Aorta (tissue), 5 donors: ENCODE results near the gene KLHL26. TPM values are rescaled to one million over a fixed set of nuclear protein-coding genes. Genes with fewer than 3 reads are reported as not detected.
A peak's percentile ranks its signal among the peaks of the same experiment; 100 is the strongest.

Source experiments
- ATAC-seq: fragments of 200-7000 bp; cut with Tn5 transposase; one replicate; pipeline ENCODE4 v1.9.1; 2022; ENCODE audit warnings: moderate library complexity; ENCODE audit not compliant: low FRiP score
- DNase-seq, 2 donors: peaks; one replicate each; pipeline ENCODE4 v3.0.0-alpha.2; 2020
- H3K27ac ChIP-seq, 2 donors: one replicate each; pipeline ENCODE4 v1.5.1; 2013; ENCODE audit warnings: low read length in 2 of 2, mild to moderate bottlenecking in 2 of 2, moderate library complexity in 2 of 2, control low read depth in 1 of 2, inconsistent platforms in 1 of 2, low read depth in 1 of 2
- H3K27me3 ChIP-seq, 2 donors: one replicate each; pipeline ENCODE4 v1.6.1; 2013; ENCODE audit warnings: control low read depth in 1 of 2, low read length in 1 of 2, mild to moderate bottlenecking in 1 of 2, moderate library complexity in 1 of 2; ENCODE audit not compliant: insufficient read depth in 2 of 2, control insufficient read depth in 1 of 2
- H3K36me3 ChIP-seq, 2 donors: one replicate each; pipeline ENCODE4 v1.6.1; 2013; ENCODE audit warnings: control low read depth in 1 of 2, low read length in 1 of 2, mild to moderate bottlenecking in 1 of 2; ENCODE audit not compliant: insufficient read depth in 2 of 2, control insufficient read depth in 1 of 2
- H3K4me1 ChIP-seq, 2 donors: one replicate each; pipeline ENCODE4 v1.6.1; 2013; ENCODE audit warnings: low read length in 2 of 2, control low read depth in 1 of 2, mild to moderate bottlenecking in 1 of 2, moderate library complexity in 1 of 2; ENCODE audit not compliant: insufficient read depth in 2 of 2, control insufficient read depth in 1 of 2
- H3K4me3 ChIP-seq, 2 donors: one replicate each; pipeline ENCODE4 v1.5.1; 2013; ENCODE audit warnings: low read length in 2 of 2, control low read depth in 1 of 2, mild to moderate bottlenecking in 1 of 2
- H3K9me3 ChIP-seq: one replicate; pipeline ENCODE4 v1.6.1; 2013; ENCODE audit warnings: mild to moderate bottlenecking, low read length; ENCODE audit not compliant: control insufficient read depth
- WGBS, 2 donors: extraction: QIAGEN DNeasy Blood & Tissue Kit; methylation state at CpG; one replicate each; pipeline ENCODE4 v1.1.7; 2013; 5-methylcytosine and 5-hydroxymethylcytosine counted together
- intact Hi-C, 2 donors: fragments of 100-400 bp; cut with DNase I; formaldehyde crosslinking; loops; one replicate each; pipeline versions ENCODE4 v1.14.2 to v1.15.0; 2022
- polyA plus RNA-seq, 2 donors: library from polyadenylated mRNA; stranded (reverse); fragments of 200-250 nt; gene quantifications; one replicate each; pipeline ENCODE4 v1.2.3, GENCODE V29; 2013
- total RNA-seq, 2 donors: library from RNA; stranded (reverse); fragmentation: NEBNext Ultra II Directional; extraction: Animal tissue kit (Norgen Biotek cat#: 25700); gene quantifications; one replicate each; pipeline ENCODE4 v1.2.1, GENCODE V29; 2021
- donor health status: healthy with polysubstance abuse.
- donor health status: Bipolar disorder and iron deficiency.
- donor health status: DM: no; HTN: no; CAD: no.
- donor health status: DM: no; HTN: no; CAD: no.
- donor health status: DM: yes; HTN: yes; CAD: no.

Gene KLHL26
- total and polyA plus RNA-seq, 4 donors = 1.9 to 19.2 (median 9.6) TPM

DNA sequence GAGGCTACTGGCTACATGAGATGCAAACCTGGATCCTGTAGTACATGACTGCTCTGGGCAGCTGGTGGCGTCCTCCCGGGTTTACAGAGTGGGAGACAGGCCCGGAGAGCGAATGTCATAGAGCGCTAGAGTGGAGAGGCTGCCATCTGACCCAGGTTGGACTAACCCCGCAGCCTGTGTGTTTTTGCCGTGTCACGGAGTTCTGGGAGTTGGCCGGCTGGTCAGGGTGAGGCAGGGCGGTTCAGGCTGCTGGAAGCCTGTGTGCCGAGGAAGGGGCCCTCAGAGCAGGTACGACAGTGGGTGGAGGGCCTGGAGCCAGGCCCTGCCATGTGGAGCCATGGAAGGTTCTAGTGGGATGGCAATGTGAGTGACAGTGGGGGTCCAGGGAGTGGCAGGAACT lies 59.2 kb downstream of the KLHL26 start:
- Histone ChIP-seq H3K36me3 (no peaks in the 10 kb centered on the region), H3K4me3 (no peak overlapping the region), H3K27me3 (no peaks in the 10 kb centered on the region), H3K27ac (no peak overlapping the region), H3K4me1 (no peaks in the 10 kb centered on the region), H3K9me3 (no peaks in the 10 kb centered on the region)
- WGBS, 2 donors = 91 to 96% methylated on average over 12 of the region's 12 CpGs
- no peak for DNase-seq
- intact Hi-C loops = no loop called here
- no peak for ATAC-seq

DNA sequence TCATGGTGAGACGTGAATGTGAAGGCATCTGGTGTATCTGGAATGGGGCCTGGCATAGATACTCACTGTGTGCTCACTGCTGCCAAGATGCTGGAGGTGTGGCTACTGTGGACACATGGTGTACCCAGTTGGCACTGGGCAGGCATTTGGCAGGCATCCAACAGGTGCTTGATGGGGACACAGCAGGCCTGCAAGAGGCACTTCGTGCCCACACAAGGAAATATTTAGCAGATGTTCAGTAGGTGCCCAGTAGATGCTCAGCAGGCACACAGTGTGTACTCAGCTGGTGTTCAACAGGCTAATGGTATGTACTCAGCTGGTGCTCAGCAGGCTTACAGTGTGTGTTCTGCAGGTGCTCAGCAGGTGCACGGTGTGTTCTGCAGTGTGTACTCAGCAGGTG lies 60.9 kb downstream of the KLHL26 start:
- intact Hi-C loops = no loop called here
- no peak for ATAC-seq

DNA sequence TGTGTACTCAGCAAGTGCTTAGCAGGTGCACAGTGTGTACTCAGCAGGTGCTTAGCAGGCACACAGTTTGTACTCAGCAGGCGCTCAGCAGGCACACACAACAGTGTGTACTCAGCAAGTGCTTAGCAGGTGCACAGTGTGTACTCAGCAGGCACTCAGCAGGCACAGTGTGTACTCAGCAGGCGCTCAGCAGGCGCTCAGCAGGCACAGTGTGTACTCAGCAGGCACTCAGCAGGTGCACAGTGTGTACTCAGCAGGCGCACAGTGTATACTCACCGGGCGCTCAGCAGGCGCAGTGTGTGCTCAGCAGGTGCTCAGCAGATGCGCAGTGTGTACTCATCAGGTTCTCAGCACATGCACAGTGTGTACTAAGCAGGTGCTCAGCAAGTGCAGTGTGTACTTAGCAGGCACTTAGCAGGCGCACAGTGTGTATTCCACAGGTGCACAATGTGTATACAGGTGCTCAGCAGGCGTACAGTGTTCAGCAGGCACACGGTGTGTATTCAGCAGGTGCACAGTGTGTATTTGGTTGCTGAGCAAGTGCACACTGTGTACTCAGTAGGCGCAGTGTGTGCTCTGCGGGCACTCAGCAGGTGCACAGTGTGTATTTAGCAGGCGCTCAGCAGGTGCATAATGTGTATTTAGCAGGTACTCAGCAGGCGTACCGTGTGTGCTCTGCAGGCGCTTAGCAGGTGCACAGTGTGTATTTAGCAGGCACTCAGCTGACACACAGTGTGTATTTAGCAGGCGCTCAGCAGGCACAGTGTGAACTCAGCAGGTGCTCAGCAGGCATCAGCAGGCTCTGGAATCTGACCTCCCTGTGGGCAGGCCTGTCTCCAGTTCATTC lies 61.7 kb downstream of the KLHL26 start:
- DNase-seq = no peak

More for the DNA sequence above, 60.9 kb downstream of the KLHL26 start:
- H3K27me3 ChIP-seq = no peaks in the 10 kb centered on the region
- no peaks in the 10 kb centered on the region for H3K36me3 ChIP-seq
- H3K9me3 ChIP-seq = no peaks in the 10 kb centered on the region
- no peaks in the 10 kb centered on the region for H3K4me1 ChIP-seq
- H3K27ac ChIP-seq = no peak overlapping the region
- 73 to 80% methylated on average over 3 of the region's 3 CpGs for WGBS, 2 donors
- no peak for DNase-seq
- H3K4me3 ChIP-seq = no peak overlapping the region

DNA sequence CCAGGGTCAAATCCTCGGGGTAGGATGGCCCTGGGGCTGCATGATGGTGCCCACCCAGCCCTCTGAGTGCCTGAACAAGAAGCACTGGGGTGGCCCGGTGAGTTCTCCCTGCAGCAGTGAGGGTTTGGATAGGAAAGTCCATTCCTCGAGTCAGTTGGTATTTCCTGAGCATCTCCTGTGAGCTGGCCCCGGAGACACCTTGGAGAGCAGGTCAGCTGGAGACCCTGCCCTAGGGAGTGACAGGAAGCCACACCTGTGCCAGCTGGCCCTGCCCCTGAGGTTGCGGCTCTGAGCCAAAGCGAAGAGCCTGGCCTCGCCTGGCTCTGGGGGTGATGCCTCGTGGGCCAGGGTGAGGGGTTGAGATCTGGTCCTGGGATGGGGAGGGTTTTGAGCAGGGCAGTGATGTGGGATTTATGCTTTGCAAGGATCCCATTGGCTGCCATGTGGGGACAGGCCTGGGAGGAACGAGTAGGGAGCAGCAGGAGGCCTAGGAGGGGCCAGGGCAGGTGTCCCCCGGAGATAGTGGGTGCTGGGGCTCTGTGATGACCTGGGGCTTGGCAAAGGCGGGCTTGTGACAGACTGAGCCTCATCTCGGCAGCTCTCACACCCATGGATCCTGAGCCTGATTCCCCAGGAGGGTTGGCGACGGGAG lies 62.7 kb downstream of the KLHL26 start:
- intact Hi-C loops = no loop called here
- H3K4me3 ChIP-seq = no peak overlapping the region

More for the DNA sequence above, 61.7 kb downstream of the KLHL26 start:
- H3K36me3 ChIP-seq = no peaks in the 10 kb centered on the region
- intact Hi-C loops = no loop called here
- H3K4me1 ChIP-seq = no peaks in the 10 kb centered on the region
- no peak for ATAC-seq
- no peak overlapping the region for H3K4me3 ChIP-seq
- WGBS, 2 donors = 94 to 95% methylated on average over 18 of the region's 18 CpGs
- H3K27me3 ChIP-seq = no peaks in the 10 kb centered on the region
- no peak overlapping the region for H3K27ac ChIP-seq
- H3K9me3 ChIP-seq = no peaks in the 10 kb centered on the region

DNA sequence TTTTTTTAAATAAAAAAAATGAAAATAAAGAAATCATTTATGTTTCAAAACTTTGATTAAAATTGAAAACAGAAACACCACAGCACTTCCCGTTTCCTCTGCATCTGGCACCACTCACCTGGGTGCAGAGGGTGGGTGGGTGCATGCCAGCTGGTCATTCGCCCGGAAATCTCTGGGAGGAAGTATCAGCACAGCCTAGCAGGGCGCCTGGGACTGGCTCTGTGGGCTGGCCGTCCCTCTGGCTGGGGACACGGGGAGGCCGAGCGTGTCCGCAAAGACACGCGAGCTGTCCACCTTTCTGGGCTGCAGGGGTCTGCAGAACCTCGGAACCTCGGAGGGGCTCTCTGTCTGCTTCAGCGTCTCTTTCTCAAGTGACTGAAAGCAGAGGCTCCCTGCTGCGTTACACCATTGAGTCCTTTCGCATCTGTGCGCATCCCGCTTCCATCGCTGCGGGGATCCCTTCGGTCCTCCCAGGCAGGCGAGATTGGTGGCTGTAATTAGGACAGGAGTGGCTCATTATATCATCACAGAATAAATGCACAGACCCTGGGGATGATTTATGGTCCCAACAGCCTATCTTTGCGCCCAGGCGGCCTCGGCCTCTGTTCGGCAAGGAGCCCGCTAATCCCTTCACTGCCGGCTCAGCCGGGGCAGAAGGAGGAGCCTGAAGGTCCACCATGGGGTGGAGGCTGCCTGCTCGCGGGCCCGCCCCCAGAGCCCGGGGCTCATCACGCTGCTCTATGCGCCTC lies 63.8 kb downstream of the KLHL26 start:
- 0 to 1% methylated on average over 35 of the region's 35 CpGs for WGBS, 2 donors
- Histone ChIP-seq H3K9me3 (no peaks in the 10 kb centered on the region), H3K36me3 (no peaks in the 10 kb centered on the region), H3K27me3 (no peaks in the 10 kb centered on the region), H3K4me3 (peak overlapping the region in 1 of 2 donors; percentile 24), H3K4me1 (no peaks in the 10 kb centered on the region), H3K27ac (no peak overlapping the region)
- intact Hi-C loops = no loop called here
- DNase-seq (peak; percentile 86 to 91), ATAC-seq (peak; percentile 85)

More for the DNA sequence above, 62.7 kb downstream of the KLHL26 start:
- no peak overlapping the region for H3K27ac ChIP-seq
- ATAC-seq = no peak
- H3K9me3 ChIP-seq = no peaks in the 10 kb centered on the region
- 84% methylated on average over 14 of the region's 14 CpGs for WGBS, 2 donors
- no peak for DNase-seq
- no peaks in the 10 kb centered on the region for H3K4me1 ChIP-seq
- H3K36me3 ChIP-seq = no peaks in the 10 kb centered on the region
- no peaks in the 10 kb centered on the region for H3K27me3 ChIP-seq

DNA sequence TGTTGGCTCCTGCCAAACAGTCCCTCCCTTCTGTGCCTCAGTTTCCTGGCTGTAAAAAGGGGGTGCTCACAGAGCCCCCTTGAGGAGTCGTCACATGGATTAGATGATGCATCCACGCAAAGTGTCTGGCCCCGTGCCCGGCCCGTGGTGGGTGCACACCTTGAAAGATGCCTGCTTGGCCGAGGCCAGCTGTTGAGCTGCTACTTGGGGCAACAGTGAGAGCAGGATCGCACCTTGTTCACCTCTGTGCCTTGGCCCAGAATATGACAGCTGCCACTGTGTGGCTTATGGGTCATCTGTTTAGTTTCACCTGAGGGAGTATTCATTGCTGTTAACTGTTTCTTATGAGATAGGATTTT lies 64.4 kb downstream of the KLHL26 start:
- 12 to 14% methylated on average over 7 of the region's 7 CpGs for WGBS, 2 donors
- no peak for ATAC-seq
- DNase-seq = no peak

DNA sequence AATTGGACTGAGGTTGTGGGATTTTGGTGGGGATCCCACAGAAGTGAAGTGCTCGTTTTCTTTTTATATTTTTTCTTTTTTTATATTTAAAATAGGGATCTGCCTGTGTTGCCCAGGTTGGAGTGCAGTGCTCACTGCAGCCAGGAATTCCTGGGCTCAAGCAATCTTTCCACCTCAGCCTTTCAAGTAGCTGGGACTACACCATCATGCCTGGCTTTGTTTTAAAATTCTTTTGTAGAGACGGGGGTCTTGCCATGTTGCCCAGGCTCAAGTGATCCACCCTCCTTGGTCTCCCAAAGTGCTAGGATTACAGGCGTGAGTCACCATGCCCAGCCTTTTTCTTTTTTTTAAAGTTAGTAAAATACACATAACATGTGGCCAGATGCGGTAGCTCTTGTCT lies 67.2 kb downstream of the KLHL26 start:
- H3K27me3 ChIP-seq = no peaks in the 10 kb centered on the region
- H3K4me3 ChIP-seq = no peak overlapping the region
- intact Hi-C loops = no loop called here
- H3K4me1 ChIP-seq = no peaks in the 10 kb centered on the region
- ATAC-seq = no peak
- no peaks in the 10 kb centered on the region for H3K36me3 ChIP-seq
- no peak overlapping the region for H3K27ac ChIP-seq
- no peaks in the 10 kb centered on the region for H3K9me3 ChIP-seq
- no peak for DNase-seq
- WGBS, 2 donors = 81 to 83% methylated on average over 4 of the region's 4 CpGs

More for the DNA sequence above, 64.4 kb downstream of the KLHL26 start:
- H3K4me3 ChIP-seq = no peak overlapping the region
- no peaks in the 10 kb centered on the region for H3K27me3 ChIP-seq
- H3K4me1 ChIP-seq = no peaks in the 10 kb centered on the region
- intact Hi-C loops = no loop called here
- no peaks in the 10 kb centered on the region for H3K36me3 ChIP-seq
- H3K9me3 ChIP-seq = no peaks in the 10 kb centered on the region
- H3K27ac ChIP-seq = no peak overlapping the region

DNA sequence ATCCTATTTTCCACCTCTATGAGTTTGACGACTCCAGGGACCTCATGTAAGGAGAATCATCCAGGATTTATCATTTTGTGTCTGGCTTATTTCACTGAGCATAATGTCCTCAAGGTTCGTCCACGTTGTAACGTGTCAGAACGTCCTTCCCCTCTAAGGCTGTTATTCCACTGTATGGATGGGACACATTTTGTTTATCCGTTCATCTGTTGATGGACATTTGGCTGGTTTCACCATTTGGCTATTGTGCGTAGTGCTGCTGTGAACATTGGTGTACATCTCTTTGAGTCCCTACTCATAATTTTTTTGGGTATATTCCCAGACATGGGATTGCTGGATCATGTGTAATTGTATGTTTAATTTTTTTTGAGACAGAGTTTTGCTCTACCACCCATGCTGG lies 68.1 kb downstream of the KLHL26 start:
- Histone ChIP-seq H3K27me3 (no peaks in the 10 kb centered on the region), H3K4me3 (no peak overlapping the region), H3K4me1 (no peaks in the 10 kb centered on the region), H3K27ac (no peak overlapping the region), H3K9me3 (no peaks in the 10 kb centered on the region), H3K36me3 (no peaks in the 10 kb centered on the region)
- WGBS, 2 donors = 88 to 89% methylated on average over 7 of the region's 7 CpGs
- ATAC-seq (no peak), DNase-seq (no peak)
- intact Hi-C loops = no loop called here
